Omental fat pad (tissue), 4 donors: ENCODE measurements around the gene MST1R. TPM values are rescaled to one million over a fixed set of nuclear protein-coding genes. Genes with fewer than 3 reads are reported as not detected.

Experiments
- ATAC-seq: fragments of 150-250 bp; one replicate; pipeline ENCODE4 v1.9.1; 2016; ENCODE audit warnings: mild to moderate bottlenecking, moderate library complexity; ENCODE audit not compliant: low FRiP score
- DNase-seq: peaks from one replicate; pipeline ENCODE4 v3.0.0-alpha.2; 2019; ENCODE audit warnings: low spot score
- total RNA-seq, 4 donors: library from RNA; depleted of rRNA; stranded (reverse); fragments of >200 nt; gene quantifications; one replicate each; pipeline ENCODE4 v1.1.0, GENCODE V29; 2016
- TF ChIP-seq, protein P1 (sequence below), 3 donors: fragments of 450-650 bp; IDR thresholded peaks; one replicate each; pipeline ENCODE4 v1.5.1; 2016 to 2017; ENCODE audit warnings: antibody characterized with exemption in 3 of 3, mild to moderate bottlenecking in 3 of 3, moderate library complexity in 2 of 3

The MST1R gene
- total RNA-seq, 4 donors from 2014 or later: 0.95 to 12.6 (median 5.6) TPM

GRCh38 chr3:49889296-49889695, 14.4 kb downstream of the MST1R start:
- TF ChIP-seq, protein P1, sequence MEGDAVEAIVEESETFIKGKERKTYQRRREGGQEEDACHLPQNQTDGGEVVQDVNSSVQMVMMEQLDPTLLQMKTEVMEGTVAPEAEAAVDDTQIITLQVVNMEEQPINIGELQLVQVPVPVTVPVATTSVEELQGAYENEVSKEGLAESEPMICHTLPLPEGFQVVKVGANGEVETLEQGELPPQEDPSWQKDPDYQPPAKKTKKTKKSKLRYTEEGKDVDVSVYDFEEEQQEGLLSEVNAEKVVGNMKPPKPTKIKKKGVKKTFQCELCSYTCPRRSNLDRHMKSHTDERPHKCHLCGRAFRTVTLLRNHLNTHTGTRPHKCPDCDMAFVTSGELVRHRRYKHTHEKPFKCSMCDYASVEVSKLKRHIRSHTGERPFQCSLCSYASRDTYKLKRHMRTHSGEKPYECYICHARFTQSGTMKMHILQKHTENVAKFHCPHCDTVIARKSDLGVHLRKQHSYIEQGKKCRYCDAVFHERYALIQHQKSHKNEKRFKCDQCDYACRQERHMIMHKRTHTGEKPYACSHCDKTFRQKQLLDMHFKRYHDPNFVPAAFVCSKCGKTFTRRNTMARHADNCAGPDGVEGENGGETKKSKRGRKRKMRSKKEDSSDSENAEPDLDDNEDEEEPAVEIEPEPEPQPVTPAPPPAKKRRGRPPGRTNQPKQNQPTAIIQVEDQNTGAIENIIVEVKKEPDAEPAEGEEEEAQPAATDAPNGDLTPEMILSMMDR (IDR thresholded peaks at IDR 0.05): no peak
- DNase-seq (no peak), ATAC-seq (no peak)

- DNase-seq (no peak), ATAC-seq (no peak)
- TF ChIP-seq, protein P1 (IDR thresholded peaks at IDR 0.05): no peak
These were observed 16.8 kb downstream of the MST1R start for GRCh38 chr3:49886922-49887265.

GRCh38 chr3:49883998-49884397, 19.7 kb downstream of the MST1R start:
- TF ChIP-seq, protein P1 (IDR thresholded peaks at IDR 0.05): no peak
- peak; percentile 51 for ATAC-seq

DNA sequence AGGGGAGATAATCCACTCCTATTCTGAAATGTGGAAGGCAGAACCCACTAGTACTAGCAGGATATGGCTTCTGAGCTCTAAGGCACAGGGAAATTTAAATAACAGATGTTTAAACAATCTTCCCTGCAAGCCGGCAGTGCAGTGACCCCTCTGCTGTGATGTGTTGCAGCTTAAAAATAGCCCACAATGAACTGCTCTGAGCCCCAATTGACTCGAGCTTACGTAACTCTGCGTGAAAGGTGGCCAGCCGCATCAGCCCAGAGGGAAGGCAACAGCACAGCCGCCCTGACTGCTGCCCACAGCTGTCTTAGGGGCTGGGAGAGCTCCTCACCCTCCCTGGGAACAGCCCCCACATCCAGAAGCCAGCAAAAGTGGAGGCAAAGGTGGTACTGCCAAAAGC, 21.5 kb downstream of the MST1R start:
- ATAC-seq (no peak), DNase-seq (no peak)
- TF ChIP-seq, protein P1 (IDR thresholded peaks at IDR 0.05): no peak

More at GRCh38 chr3:49883998-49884397, 19.7 kb downstream of the MST1R start:
- DNase-seq: no peak

GRCh38 chr3:49880581-49881315, 22.9 kb downstream of the MST1R start:
- ATAC-seq: no peak
- DNase-seq: no peak
- TF ChIP-seq, protein P1 (IDR thresholded peaks at IDR 0.05): no peak

- DNase-seq: no peak
- no peak for ATAC-seq
- TF ChIP-seq, protein P1 (IDR thresholded peaks at IDR 0.05): no peak
These were observed 24.0 kb downstream of the MST1R start for GRCh38 chr3:49879721-49880120.

GRCh38 chr3:49878686-49879085, 25.0 kb downstream of the MST1R start:
- TF ChIP-seq, protein P1 (IDR thresholded peaks at IDR 0.05): no peak
- no peak for ATAC-seq
- no peak for DNase-seq
